Neural progenitor cell (in vitro differentiated cells): ENCODE measurements around the gene GNAT1. TPM values are rescaled to one million over a fixed set of nuclear protein-coding genes. Genes with fewer than 3 reads are reported as not detected.
"Not testable (repeated sequence)": the region's sequence is repeated elsewhere in the genome, so short reads cannot be mapped to it uniquely, and the experiment has no call there.

Source experiments
- DNase-seq: peaks from one replicate; pipeline ENCODE4 v3.0.0-alpha.2; 2016; ENCODE audit warnings: low spot score
- H2AFZ ChIP-seq: fragments of 200-600 bp; sonication (generic); replicated peaks from 2 replicates; pipeline ENCODE4 v1.6.1; 2016; ENCODE audit warnings: antibody characterized with exemption
- H3F3A ChIP-seq: fragments of 200-600 bp; sonication (generic); 2 replicates; pipeline ENCODE4 v1.6.1; 2016; ENCODE audit warnings: antibody characterized with exemption, low read depth
- H3K27ac ChIP-seq: fragments of 200-600 bp; sonication (generic); 2 replicates; pipeline ENCODE4 v1.5.1; 2016; ENCODE audit warnings: mild to moderate bottlenecking
- H3K27me3 ChIP-seq: fragments of 200-600 bp; sonication (generic); 2 replicates; pipeline ENCODE4 v1.6.1; 2016; ENCODE audit warnings: mild to moderate bottlenecking, moderate library complexity
- H3K36me3 ChIP-seq: fragments of 200-600 bp; sonication (generic); 2 replicates; pipeline ENCODE4 v1.5.1; 2016
- H3K4me1 ChIP-seq: fragments of 200-600 bp; sonication (generic); 2 replicates; pipeline ENCODE4 v1.6.1; 2016; ENCODE audit warnings: mixed run types
- H3K4me2 ChIP-seq: fragments of 200-600 bp; sonication (generic); 2 replicates; pipeline ENCODE4 v1.6.1; 2016
- H3K4me3 ChIP-seq: fragments of 200-600 bp; sonication (generic); 2 replicates; pipeline ENCODE4 v1.5.1; 2016
- H3K79me2 ChIP-seq: fragments of 200-600 bp; sonication (generic); 2 replicates; pipeline ENCODE4 v1.6.1; 2016; ENCODE audit warnings: low read depth
- H3K9ac ChIP-seq: fragments of 200-600 bp; sonication (generic); 2 replicates; pipeline ENCODE4 v1.6.1; 2016
- H3K9me3 ChIP-seq: fragments of 200-600 bp; sonication (generic); 2 replicates; pipeline ENCODE4 v1.5.1; 2016; ENCODE audit warnings: low read depth
- H4K20me1 ChIP-seq: fragments of 200-600 bp; sonication (generic); 2 replicates; pipeline ENCODE4 v1.6.1; 2016; ENCODE audit warnings: low read depth
- H3K27ac Mint-ChIP-seq: 3 replicates; pipeline ENCODE4 v1.8.0; 2021; ENCODE audit warnings: mixed read lengths
- H3K27me3 Mint-ChIP-seq: 2 replicates; pipeline ENCODE4 v1.8.0; 2022; ENCODE audit warnings: low read depth, mild to moderate bottlenecking, inconsistent platforms, moderate library complexity, mixed read lengths; ENCODE audit not compliant: insufficient read depth
- H3K36me3 Mint-ChIP-seq: 3 replicates; pipeline ENCODE4 v1.8.0; 2021; ENCODE audit warnings: mixed read lengths
- H3K4me1 Mint-ChIP-seq: 3 replicates; pipeline ENCODE4 v1.8.0; 2021; ENCODE audit warnings: mixed read lengths
- H3K4me3 Mint-ChIP-seq: 3 replicates; pipeline ENCODE4 v1.8.0; 2021; ENCODE audit warnings: mild to moderate bottlenecking, moderate library complexity, mixed read lengths
- H3K9me3 Mint-ChIP-seq: 3 replicates; pipeline ENCODE4 v1.8.0; 2020; ENCODE audit warnings: mixed read lengths
- CTCF ChIP-seq: fragments of 200-600 bp; sonication (generic); IDR thresholded peaks from 2 replicates; pipeline ENCODE4 v1.5.1; 2017; ENCODE audit warnings: antibody characterized with exemption, mild to moderate bottlenecking
- EZH2 ChIP-seq: fragments of 200-600 bp; sonication (generic); IDR thresholded peaks from 2 replicates; pipeline ENCODE4 v1.6.1; 2017; ENCODE audit warnings: antibody characterized with exemption, mild to moderate bottlenecking, moderate library complexity
- EZH2phosphoT487 ChIP-seq: fragments of 200-600 bp; sonication (generic); IDR thresholded peaks from 2 replicates; pipeline ENCODE4 v1.6.1; 2017; ENCODE audit warnings: antibody characterized with exemption
- total RNA-seq: library from RNA; depleted of rRNA; stranded (reverse); fragments of >200 nt; gene quantifications from 2 replicates; pipeline ENCODE4 v1.2.3, GENCODE V29; 2015; ENCODE audit warnings: low replicate concordance

Gene GNAT1
- total RNA-seq, 1 donor from 2014 or later = not detected

- H3K36me3 Mint-ChIP-seq = peaks cover 10% of the 10 kb centered on the region
- peak; percentile 17 for TF ChIP-seq CTCF
- no peak for TF ChIP-seq EZH2
- no peak overlapping the region for H3K4me3 ChIP-seq
- peaks cover 83% of the 10 kb centered on the region for H3K4me1 Mint-ChIP-seq
- H3K9ac ChIP-seq = no peak overlapping the region
- peaks cover 79% of the 10 kb centered on the region for H4K20me1 ChIP-seq
- H3K27me3 ChIP-seq = no peaks in the 10 kb centered on the region
- H3K4me2 ChIP-seq = peak overlapping the region; percentile 83
- H3K27me3 Mint-ChIP-seq = peaks cover 12% of the 10 kb centered on the region
- no peaks in the 10 kb centered on the region for H3K36me3 ChIP-seq
- peaks cover 59% of the 10 kb centered on the region for H3F3A ChIP-seq
- peaks cover 76% of the 10 kb centered on the region for H3K4me1 ChIP-seq
- no peak for DNase-seq
- H3K9me3 ChIP-seq = no peaks in the 10 kb centered on the region
- H3K27ac Mint-ChIP-seq = peak overlapping the region; percentile 98
- no peaks in the 10 kb centered on the region for H3K9me3 Mint-ChIP-seq
- H3K4me3 Mint-ChIP-seq = peak overlapping the region; percentile 73
- H3K27ac ChIP-seq = peak overlapping the region; percentile 99
- peaks cover 100% of the 10 kb centered on the region for H3K79me2 ChIP-seq
- H2AFZ ChIP-seq = no peak overlapping the region
Observed at GRCh38 chr3:50242851-50243542, 51.6 kb downstream of the GNAT1 start.

- peaks cover 80% of the 10 kb centered on the region for H3K4me1 Mint-ChIP-seq
Observed at GRCh38 chr3:50243543-50243895, 52.1 kb downstream of the GNAT1 start.

GRCh38 chr3:50244813-50245212 is 53.4 kb downstream of the GNAT1 start:
- not testable (repeated sequence) for DNase-seq, H3K27me3 ChIP-seq, H2AFZ ChIP-seq, H3K9me3 Mint-ChIP-seq, H3K9me3 ChIP-seq, H3K27me3 Mint-ChIP-seq, H3K9ac ChIP-seq, H3K36me3 ChIP-seq, H3K4me2 ChIP-seq, H3K4me3 ChIP-seq
- peaks cover 41% of the 10 kb centered on the region for H3F3A ChIP-seq
- H3K4me1 Mint-ChIP-seq = peaks cover 70% of the 10 kb centered on the region
- H3K79me2 ChIP-seq = peaks cover 100% of the 10 kb centered on the region
- peak overlapping the region; percentile 91 for H3K27ac Mint-ChIP-seq
- H3K4me3 Mint-ChIP-seq = peak overlapping the region; percentile 43
- peaks cover 79% of the 10 kb centered on the region for H4K20me1 ChIP-seq
- peak overlapping the region; percentile 92 for H3K27ac ChIP-seq
- peaks cover 58% of the 10 kb centered on the region for H3K4me1 ChIP-seq
- H3K36me3 Mint-ChIP-seq = peaks cover 12% of the 10 kb centered on the region

More at GRCh38 chr3:50243543-50243895, 52.1 kb downstream of the GNAT1 start:
- Histone ChIP-seq H3K4me3 (no peak overlapping the region), H3K9me3 (no peaks in the 10 kb centered on the region), H3F3A (peaks cover 54% of the 10 kb centered on the region), H4K20me1 (peaks cover 79% of the 10 kb centered on the region), H3K79me2 (peaks cover 100% of the 10 kb centered on the region), H3K4me2 (no peak overlapping the region), H3K9ac (no peak overlapping the region), H3K27ac (no peak overlapping the region), H3K27me3 (no peaks in the 10 kb centered on the region), H3K36me3 (no peaks in the 10 kb centered on the region), H2AFZ (no peak overlapping the region), H3K4me1 (peaks cover 71% of the 10 kb centered on the region)
- no peaks in the 10 kb centered on the region for H3K9me3 Mint-ChIP-seq
- H3K27me3 Mint-ChIP-seq = peaks cover 12% of the 10 kb centered on the region
- H3K36me3 Mint-ChIP-seq = peaks cover 12% of the 10 kb centered on the region
- no peak for TF ChIP-seq CTCF
- no peak for TF ChIP-seq EZH2
- TF ChIP-seq EZH2phosphoT487 = no peak
- H3K27ac Mint-ChIP-seq = peak overlapping the region; percentile 95
- no peak for DNase-seq
- H3K4me3 Mint-ChIP-seq = no peak overlapping the region

GRCh38 chr3:50245251-50245745 is 53.9 kb downstream of the GNAT1 start:
- H3K9me3 ChIP-seq = no peaks in the 10 kb centered on the region
- peaks cover 100% of the 10 kb centered on the region for H3K79me2 ChIP-seq
- H3K4me1 Mint-ChIP-seq = peaks cover 68% of the 10 kb centered on the region
- H3K4me2 ChIP-seq = peak overlapping the region; percentile 48
- H2AFZ ChIP-seq = no peak overlapping the region
- peak overlapping the region; percentile 69 for H3K4me3 Mint-ChIP-seq
- peaks cover 7% of the 10 kb centered on the region for H3K27me3 Mint-ChIP-seq
- no peaks in the 10 kb centered on the region for H3K36me3 ChIP-seq
- H3K4me3 ChIP-seq = peak overlapping the region; percentile 2
- no peak overlapping the region for H3K9ac ChIP-seq
- H4K20me1 ChIP-seq = peaks cover 79% of the 10 kb centered on the region
- H3K36me3 Mint-ChIP-seq = peaks cover 12% of the 10 kb centered on the region
- H3K9me3 Mint-ChIP-seq = no peaks in the 10 kb centered on the region
- no peak for TF ChIP-seq EZH2phosphoT487
- no peak for TF ChIP-seq CTCF
- no peak for TF ChIP-seq EZH2
- H3K4me1 ChIP-seq = peaks cover 53% of the 10 kb centered on the region
- H3K27ac Mint-ChIP-seq = peak overlapping the region; percentile 91
- H3K27ac ChIP-seq = peak overlapping the region; percentile 92
- peaks cover 36% of the 10 kb centered on the region for H3F3A ChIP-seq
- peak; percentile 32 for DNase-seq
- no peaks in the 10 kb centered on the region for H3K27me3 ChIP-seq
